ENCODE results near the gene DR1.
"Not testable (repeated sequence)": the region's sequence is repeated elsewhere in the genome, so short reads cannot be mapped to it uniquely, and the experiment has no call there.

Gene DR1

DNA sequence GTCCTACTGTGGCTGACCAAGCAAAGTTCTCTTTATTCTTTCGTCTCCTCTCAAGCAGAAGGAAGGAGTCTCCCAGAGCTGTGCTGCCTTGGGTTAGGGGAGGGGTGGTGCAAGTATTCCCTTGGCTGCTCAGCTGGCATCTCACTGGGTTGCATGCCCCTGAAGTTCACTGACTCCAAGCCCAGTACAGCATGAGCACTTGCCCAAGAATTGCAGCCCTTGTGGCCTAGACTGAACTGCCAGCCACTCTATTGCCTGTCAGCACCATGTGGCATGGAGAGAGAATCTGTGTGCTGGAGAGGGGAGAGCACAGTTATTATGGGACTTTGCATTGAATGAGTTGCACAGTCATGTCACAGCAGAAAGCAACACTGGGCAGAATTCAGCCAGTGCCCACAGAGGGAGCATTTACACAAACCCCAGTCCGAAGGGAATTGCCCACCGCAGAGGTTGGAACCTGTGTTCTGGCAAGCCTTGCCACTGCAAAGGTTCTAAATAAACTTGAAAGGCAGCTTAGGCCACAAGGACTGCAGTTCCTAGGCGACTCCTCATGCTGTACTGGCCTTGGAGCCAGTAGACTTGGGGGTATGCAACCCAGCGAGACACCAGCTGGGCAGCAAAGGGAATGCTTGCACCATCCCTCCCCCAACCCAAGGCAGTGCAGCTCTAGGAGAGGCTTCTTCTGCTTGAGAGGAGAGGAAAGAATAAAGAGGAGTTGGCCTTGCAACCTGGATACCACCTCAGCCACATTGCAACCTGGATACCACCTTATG, 28.8 kb downstream of the DR1 start:
- in situ Hi-C loops (cut with HindIII; ENCODE audit: low sequenced_read_pairs) = no loop called here

DNA sequence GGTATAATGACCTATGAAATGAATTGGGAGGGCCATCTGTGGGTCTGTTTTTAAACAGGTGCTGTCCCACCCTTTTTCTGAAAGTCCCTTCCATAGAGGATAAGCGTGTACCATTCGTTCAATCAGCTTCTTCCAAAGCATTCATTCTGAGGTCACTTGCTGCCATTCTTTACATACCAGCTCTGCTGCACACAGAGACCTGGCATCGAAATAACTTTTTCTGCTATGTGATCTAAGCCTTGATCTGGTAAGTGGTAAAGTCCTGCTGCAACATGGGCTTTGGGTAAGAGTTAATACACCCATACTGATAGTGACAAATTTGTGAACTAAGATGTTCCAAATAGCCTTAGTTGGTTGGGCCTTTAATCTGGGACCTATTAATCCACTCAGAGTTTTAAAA, 38.9 kb downstream of the DR1 start:
- in situ Hi-C loops (cut with HindIII; ENCODE audit: low sequenced_read_pairs) = no loop called here

DNA sequence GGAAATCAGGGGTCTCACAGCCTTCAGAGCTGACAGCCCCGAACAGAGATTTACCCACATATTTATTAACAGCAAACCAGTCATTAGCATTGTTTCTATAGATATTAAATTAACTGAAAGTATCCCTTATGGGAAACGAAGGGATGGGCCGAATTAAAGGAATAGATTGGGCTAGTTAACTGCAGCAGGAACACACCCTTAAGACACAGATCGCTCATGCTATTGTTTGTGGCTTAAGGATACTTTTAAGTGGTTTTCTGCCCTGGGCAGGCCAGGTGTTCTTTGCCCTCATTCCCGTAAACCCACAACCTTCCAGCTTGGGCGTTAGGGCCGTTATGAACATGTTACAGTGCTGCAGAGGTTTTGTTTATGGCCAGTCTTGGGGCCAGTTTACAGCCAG, 40.6 kb downstream of the DR1 start:
- in situ Hi-C loops (cut with HindIII; ENCODE audit: low sequenced_read_pairs) = not testable (repeated sequence)

DNA sequence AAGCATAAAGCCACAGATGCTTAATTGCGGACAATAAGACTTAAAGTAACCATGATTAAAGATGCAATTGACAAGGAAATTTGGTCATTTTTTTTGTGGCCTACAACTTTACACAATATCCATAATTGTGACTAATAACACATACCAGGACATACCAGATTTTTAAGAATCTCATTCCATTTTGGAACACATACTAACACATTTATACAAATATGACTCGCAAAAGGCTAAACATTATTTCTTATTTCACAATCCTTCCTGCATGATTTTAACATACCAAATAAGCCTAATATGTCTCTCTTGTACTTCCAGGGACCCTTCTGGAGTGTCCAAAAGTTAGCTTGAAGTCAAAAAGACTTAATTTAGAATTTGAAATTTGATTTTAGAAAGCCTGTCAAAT, 48.8 kb downstream of the DR1 start:
- in situ Hi-C loops (cut with HindIII; ENCODE audit: low sequenced_read_pairs) = no loop called here

DNA sequence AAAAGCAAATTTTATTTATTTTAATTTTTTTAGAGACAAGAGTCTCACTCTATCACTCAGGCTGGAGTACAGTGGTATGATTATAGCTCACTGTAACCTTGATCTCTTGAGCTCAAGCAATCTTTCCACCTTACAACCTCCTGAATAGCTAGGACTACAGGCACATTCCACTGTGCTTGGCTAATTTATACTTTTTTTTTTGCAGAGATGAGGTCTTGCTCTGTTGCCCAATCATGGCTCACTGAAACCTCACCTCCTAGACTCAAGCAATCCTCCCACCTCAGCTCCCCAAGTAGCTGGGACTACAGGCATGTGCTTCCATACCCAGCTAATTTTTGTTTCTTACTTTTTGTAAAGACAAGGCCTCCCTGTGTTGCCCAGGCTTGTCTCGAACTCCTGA, 49.5 kb downstream of the DR1 start:
- in situ Hi-C loops (cut with HindIII; ENCODE audit: low sequenced_read_pairs) = no loop called here

DNA sequence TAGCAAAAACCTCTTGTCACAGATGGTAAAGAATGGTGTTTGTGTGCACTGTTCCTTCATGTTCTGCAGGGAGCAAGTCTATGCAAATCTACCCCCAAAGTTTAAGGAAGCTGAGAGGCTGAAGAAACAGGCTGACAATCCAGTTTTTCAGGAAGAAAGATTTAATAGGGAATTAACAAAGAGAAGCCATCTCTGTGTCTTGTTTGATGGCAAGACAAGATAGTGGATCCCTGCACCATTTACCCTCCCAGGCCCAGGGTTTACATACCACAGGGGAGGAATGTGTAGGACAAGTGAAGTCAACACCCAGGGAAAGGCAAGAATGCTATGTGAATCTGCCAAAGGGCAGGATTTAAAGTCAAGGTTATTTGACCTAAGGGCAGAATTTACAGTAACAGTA, 54.1 kb downstream of the DR1 start:
- in situ Hi-C loops (cut with HindIII; ENCODE audit: low sequenced_read_pairs) = no loop called here

DNA sequence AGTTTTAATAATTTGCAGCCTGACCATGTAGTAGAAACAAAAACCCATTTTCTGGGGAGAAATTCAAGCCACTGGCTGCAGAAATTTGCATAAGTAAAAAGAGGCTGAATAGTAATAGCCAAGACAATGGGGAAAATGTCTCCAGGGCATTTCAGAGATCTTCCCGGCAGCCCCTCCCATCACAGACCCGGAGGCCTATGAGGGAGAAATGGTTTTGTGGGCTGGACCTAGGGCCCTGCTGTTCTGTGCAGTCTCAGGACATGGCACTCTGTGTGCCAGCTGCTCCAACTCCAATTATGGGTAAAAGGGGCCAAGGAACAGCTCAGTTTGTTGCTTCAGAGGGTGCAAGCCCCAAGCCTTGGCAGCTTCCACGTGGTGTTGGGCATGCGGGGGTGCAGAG, 62.5 kb downstream of the DR1 start:
- in situ Hi-C loops (cut with HindIII; ENCODE audit: low sequenced_read_pairs) = no loop called here

DNA sequence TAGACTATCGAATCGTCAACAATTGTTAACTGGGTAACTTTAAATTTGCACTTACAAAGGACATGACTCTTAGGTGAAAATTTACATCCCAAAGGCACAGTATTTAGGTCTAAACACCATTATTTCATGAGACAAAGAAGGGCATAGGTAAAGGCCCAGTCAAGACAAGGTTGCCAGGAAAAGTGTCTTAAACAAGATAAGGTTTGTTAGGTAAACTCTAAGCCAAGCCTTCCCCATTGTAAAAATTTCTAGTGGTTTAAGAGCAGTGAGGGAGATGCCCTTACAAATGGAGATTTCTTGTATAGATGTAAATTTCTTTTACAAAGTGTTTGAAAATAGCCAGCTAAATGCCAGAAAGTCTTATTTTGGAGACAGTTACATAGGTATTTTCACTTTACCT, 65.3 kb downstream of the DR1 start:
- in situ Hi-C loops (cut with HindIII; ENCODE audit: low sequenced_read_pairs) = no loop called here

DNA sequence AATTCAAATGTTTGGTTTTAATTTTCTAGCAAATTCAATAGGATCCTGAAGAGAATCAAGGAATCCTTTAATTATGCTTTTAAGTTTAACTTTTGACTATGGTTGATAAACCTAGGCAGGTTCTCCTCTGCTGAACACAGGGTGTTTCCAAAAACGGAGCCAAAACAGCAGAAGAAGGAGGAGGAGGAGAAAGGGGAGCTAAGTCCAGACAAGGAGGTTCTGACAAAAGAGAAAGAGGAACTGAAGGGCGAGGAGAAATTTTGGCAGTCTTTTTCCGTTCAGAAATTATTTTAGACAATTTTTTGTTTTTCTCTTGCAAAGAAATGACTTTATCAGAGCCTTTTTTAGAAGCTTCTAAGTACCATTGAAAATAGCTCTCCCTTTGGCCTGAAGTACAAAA, 69.0 kb downstream of the DR1 start:
- in situ Hi-C loops (cut with HindIII; ENCODE audit: low sequenced_read_pairs) = no loop called here

DNA sequence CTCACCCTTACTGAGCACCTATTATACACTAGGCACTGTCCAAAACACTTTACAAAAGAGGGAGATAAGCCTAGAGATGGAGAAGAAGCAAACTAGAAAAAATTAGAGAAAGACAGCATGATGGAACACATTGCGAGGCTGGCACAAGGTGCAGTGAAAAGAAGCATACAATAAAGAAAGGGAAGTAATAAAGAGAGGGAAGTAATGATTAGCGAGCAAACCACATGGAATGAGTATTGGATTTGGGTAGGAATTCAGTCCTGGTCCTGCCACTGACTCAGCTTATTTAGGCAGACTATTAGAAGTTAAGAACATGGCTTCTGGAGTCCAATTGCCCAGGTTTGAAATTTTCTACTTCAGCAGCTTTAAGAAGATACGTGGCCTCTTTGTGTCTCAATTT, 69.6 kb downstream of the DR1 start:
- in situ Hi-C loops (cut with HindIII; ENCODE audit: low sequenced_read_pairs) = no loop called here

DNA sequence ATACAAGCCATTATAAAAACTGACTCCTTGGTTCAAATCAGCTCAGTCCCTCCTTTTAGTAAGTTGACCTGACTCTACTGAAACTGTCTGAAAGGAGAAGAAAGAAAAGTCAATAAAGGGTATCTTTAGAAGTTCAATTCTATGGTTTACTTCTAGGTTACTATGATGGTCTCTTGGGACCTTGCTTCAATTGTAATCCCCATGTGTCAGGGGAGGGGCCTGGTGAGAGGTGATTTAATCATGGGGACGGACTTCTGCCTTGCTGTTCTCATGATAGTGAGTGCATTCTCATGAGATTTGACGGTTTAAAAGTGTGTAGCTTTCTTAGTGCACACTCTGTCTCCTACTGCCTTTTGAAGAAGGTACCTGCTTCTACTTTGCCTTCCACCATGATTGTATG, 70.5 kb downstream of the DR1 start:
- in situ Hi-C loops (cut with HindIII; ENCODE audit: low sequenced_read_pairs) = no loop called here
